Psoas muscle (tissue), 8 donors: ENCODE measurements around the gene ACTN4. TPM values are rescaled to one million over a fixed set of nuclear protein-coding genes. Genes with fewer than 3 reads are reported as not detected.

Experiments
- ATAC-seq, 4 donors: fragments of 200-7000 bp; cut with Tn5 transposase; one replicate each; pipeline ENCODE4 v1.9.1; 2020; ENCODE audit warnings: moderate library complexity in 3 of 4, mild to moderate bottlenecking in 2 of 4
- DNase-seq, 2 donors: peaks; one replicate each; pipeline ENCODE4 v3.0.0-alpha.2; 2020
- H3K27ac ChIP-seq: fragments of 200-600 bp; one replicate; pipeline ENCODE4 v1.8.0; 2022
- H3K27me3 ChIP-seq, 3 donors: fragments of 200-600 bp in 1 of 3; one replicate each; pipeline versions ENCODE4 v1.6.1 to v1.8.0; 2013 to 2022; ENCODE audit warnings: low read length in 2 of 3, mild to moderate bottlenecking in 2 of 3, moderate library complexity in 1 of 3; ENCODE audit not compliant: insufficient read depth in 3 of 3
- H3K36me3 ChIP-seq, 2 donors: fragments of 200-600 bp in 1 of 2; one replicate each; pipeline versions ENCODE4 v1.6.1 to v1.8.0; 2013 to 2022; ENCODE audit warnings: low read depth in 1 of 2, mild to moderate bottlenecking in 1 of 2, moderate library complexity in 1 of 2; ENCODE audit not compliant: insufficient read depth in 1 of 2
- H3K4me1 ChIP-seq: fragments of 200-600 bp; one replicate; pipeline ENCODE4 v1.8.0; 2022
- H3K4me3 ChIP-seq: fragments of 200-600 bp; one replicate; pipeline ENCODE4 v1.8.0; 2022; ENCODE audit warnings: mild to moderate bottlenecking
- H3K9me3 ChIP-seq: fragments of 200-600 bp; one replicate; pipeline ENCODE4 v1.8.0; 2022
- WGBS, 3 donors: extraction: QIAGEN DNeasy Blood & Tissue Kit; methylation state at CpG; one replicate each; pipeline versions ENCODE4 v1.1.6 to v1.1.7; 2013; 5-methylcytosine and 5-hydroxymethylcytosine counted together
- intact Hi-C, 2 donors: fragments of 100-400 bp; cut with DNase I; formaldehyde crosslinking; loops; one replicate each; pipeline versions ENCODE4 v1.11.0 to v1.14.2; 2022
- polyA plus RNA-seq, 3 donors: library from polyadenylated mRNA; stranded (reverse); fragments of 200-250 nt; gene quantifications; one replicate each; pipeline ENCODE4 v1.2.3, GENCODE V29; 2013
- total RNA-seq, 4 donors: library from RNA; stranded (reverse); fragmentation: NEBNext Ultra II Directional in 2 of 4; extraction: Animal tissue kit (Norgen Biotek cat#: 25700) in 2 of 4; gene quantifications; one replicate each; pipeline versions ENCODE4 v1.2.1 to v1.2.4, GENCODE V29; 2021 to 2023
- TF ChIP-seq, protein P1 (sequence below): fragments of 200-600 bp; IDR thresholded peaks from one replicate; pipeline ENCODE4 v1.8.0; 2022; ENCODE audit warnings: antibody characterized with exemption
- donor health status: healthy with polysubstance abuse.
- donor health status: DM: no; HTN: no; CAD: no; lungs with moderate emphysema.
- donor health status: Bipolar disorder and iron deficiency.
- donor health status: healthy.
- donor health status: DM: yes; HTN: yes; CAD: no.
- donor health status: DM: no; HTN: no; CAD: no.
- donor health status: DM: no; HTN: no; CAD: no.
- donor health status: DM: yes; HTN: yes; CAD: no.

Gene ACTN4
- total and polyA plus RNA-seq, 7 donors: 38.3 to 127 (median 79.9) TPM

DNA sequence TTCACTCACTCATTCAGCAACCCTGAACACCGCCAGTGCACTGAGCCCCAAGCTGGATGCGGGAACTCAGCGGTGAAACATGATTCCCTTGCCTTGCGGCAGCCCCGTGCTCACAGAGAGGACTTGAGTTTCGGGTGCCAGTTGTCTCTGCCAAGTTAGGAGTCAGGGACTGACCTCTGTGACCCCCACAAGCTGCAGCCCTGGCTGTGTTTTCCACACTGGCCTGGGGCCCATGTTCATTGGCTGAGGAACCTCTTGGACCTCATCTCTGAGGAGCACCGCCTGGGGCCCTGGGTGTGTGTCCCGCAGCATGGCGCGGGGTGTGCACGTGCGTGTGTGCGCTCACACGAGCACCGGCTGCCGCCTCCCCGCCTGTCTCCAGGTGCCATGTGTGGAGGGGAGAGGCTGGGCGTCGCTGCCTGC, 65.8 kb downstream of the ACTN4 start:
- peak; percentile 74 to 94 for DNase-seq
- no peaks in the 10 kb centered on the region for H3K27me3 ChIP-seq
- intact Hi-C loops: no loop called here

DNA sequence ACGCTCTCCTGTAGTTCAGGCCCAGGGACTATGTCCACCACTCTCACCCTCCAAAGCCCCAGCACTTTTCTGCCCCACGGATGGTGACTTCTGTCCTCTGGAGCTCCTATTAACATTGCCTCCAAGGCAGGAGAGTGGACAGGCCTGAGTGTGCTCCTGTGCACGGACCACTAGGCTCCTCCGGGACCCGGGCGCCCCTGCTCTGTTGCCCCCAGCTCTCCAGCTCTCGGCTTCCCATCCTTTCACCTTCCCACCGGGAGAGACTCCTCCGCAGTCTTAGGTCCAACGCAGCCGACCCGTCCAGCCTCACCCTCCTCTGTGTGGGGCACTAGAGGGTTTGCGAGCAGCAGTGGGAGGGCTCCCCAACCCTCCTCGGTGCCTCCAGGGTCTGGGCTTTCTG, 66.4 kb downstream of the ACTN4 start:
- intact Hi-C loops: no loop called here
- Histone ChIP-seq H3K27ac (peak overlapping the region; percentile 80), H3K4me3 (no peak overlapping the region), H3K4me1 (peaks cover 71% of the 10 kb centered on the region), H3K9me3 (no peaks in the 10 kb centered on the region), H3K36me3 (peaks cover 3 to 80% of the 10 kb centered on the region in 2 donors), H3K27me3 (no peaks in the 10 kb centered on the region)
- peak in 1 of 4 donors; percentile 0 for ATAC-seq
- TF ChIP-seq, protein P1, sequence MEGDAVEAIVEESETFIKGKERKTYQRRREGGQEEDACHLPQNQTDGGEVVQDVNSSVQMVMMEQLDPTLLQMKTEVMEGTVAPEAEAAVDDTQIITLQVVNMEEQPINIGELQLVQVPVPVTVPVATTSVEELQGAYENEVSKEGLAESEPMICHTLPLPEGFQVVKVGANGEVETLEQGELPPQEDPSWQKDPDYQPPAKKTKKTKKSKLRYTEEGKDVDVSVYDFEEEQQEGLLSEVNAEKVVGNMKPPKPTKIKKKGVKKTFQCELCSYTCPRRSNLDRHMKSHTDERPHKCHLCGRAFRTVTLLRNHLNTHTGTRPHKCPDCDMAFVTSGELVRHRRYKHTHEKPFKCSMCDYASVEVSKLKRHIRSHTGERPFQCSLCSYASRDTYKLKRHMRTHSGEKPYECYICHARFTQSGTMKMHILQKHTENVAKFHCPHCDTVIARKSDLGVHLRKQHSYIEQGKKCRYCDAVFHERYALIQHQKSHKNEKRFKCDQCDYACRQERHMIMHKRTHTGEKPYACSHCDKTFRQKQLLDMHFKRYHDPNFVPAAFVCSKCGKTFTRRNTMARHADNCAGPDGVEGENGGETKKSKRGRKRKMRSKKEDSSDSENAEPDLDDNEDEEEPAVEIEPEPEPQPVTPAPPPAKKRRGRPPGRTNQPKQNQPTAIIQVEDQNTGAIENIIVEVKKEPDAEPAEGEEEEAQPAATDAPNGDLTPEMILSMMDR: no peak
- DNase-seq: no peak
- 75 to 82% (median 81%) methylated on average over 14 of the region's 14 CpGs for WGBS, 3 donors

More for the DNA sequence above, 65.8 kb downstream of the ACTN4 start:
- Histone ChIP-seq H3K27ac (peak overlapping the region; percentile 80), H3K4me1 (peaks cover 73% of the 10 kb centered on the region), H3K4me3 (peak overlapping the region; percentile 6), H3K36me3 (peaks cover 4 to 82% of the 10 kb centered on the region in 2 donors), H3K9me3 (no peaks in the 10 kb centered on the region)
- TF ChIP-seq, protein P1: no peak
- ATAC-seq: peak; percentile 65 to 82 (median 70)
- 11 to 28% (median 14%) methylated on average over 19 of the region's 19 CpGs for WGBS, 3 donors

DNA sequence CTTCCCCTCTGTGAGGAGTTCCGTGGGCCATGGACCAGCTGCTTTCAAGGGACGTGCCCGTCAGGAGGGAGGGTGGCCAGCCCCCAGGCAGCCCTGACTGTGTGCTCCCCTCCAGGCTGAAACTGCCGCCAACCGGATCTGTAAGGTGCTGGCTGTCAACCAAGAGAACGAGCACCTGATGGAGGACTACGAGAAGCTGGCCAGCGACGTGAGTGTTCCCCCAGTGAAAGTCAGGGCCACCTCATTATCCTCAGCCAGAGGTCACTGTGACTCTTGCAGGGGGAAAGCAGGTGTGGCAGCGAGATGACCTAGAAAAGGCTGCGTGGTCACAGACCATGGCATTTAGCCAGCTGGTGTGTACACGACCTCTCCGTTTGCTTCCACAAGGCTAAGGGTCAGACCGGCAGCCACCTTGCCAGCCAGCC, 66.9 kb downstream of the ACTN4 start:
- ATAC-seq (peak; percentile 1 to 45 (median 18)), DNase-seq (no peak)
- WGBS, 3 donors: 30 to 40% (median 35%) methylated on average over 14 of the region's 14 CpGs
- peaks cover 3 to 80% of the 10 kb centered on the region in 2 donors for H3K36me3 ChIP-seq
- no peaks in the 10 kb centered on the region for H3K27me3 ChIP-seq
- intact Hi-C loops: no loop called here
- H3K27ac ChIP-seq: peak overlapping the region; percentile 80
- no peaks in the 10 kb centered on the region for H3K9me3 ChIP-seq
- TF ChIP-seq, protein P1: no peak
- H3K4me3 ChIP-seq: no peak overlapping the region
- peaks cover 71% of the 10 kb centered on the region for H3K4me1 ChIP-seq

DNA sequence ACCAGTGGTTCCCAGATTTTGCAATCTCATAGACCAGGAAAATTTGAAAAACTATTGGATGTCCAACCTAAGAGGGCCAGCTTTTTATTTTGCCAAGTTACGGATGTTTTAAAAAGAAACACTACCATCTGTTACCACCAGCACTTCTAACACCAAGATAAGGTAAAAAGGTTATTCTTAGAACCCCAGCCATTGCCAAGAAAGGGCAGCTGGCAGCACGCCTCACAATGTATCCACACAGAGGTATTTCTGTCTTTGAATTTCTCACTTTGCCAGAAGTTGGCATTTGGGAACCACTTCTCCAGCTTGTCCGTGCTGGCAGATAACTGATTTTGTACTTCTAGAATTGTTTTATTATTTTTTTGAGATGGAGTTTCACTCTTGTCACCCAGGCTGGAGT, 68.1 kb downstream of the ACTN4 start:
- peak in 1 of 4 donors; percentile 24 for ATAC-seq
- intact Hi-C loops: loop anchor here in 1 of 2 donors (5.0 kb wide), 1 partner anchor 63 kb away; no protein-coding TSS in a partner anchor
- H3K4me3 ChIP-seq: no peak overlapping the region
- peaks cover 70% of the 10 kb centered on the region for H3K4me1 ChIP-seq
- TF ChIP-seq, protein P1: no peak
- WGBS, 3 donors: 34 to 44% (median 35%) methylated on average over 3 of the region's 3 CpGs
- DNase-seq: no peak
- H3K9me3 ChIP-seq: no peaks in the 10 kb centered on the region
- peaks cover 0 to 77% of the 10 kb centered on the region in 2 donors for H3K36me3 ChIP-seq
- H3K27me3 ChIP-seq: no peaks in the 10 kb centered on the region
- peak overlapping the region; percentile 80 for H3K27ac ChIP-seq

DNA sequence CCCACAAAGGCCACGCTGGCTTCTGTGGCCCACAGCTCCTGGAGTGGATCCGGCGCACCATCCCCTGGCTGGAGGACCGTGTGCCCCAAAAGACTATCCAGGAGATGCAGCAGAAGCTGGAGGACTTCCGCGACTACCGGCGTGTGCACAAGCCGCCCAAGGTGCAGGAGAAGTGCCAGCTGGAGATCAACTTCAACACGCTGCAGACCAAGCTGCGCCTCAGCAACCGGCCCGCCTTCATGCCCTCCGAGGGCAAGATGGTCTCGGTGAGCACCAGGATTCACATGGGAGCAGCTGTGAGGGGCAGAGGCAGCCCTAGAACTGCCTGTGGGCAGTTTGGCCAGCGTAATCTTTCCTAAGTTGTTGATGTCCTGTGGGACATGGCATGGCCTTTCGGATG, 69.6 kb downstream of the ACTN4 start:
- peaks cover 62% of the 10 kb centered on the region for H3K4me1 ChIP-seq
- no peak for ATAC-seq
- H3K36me3 ChIP-seq: peaks cover 0 to 78% of the 10 kb centered on the region in 2 donors

More for the DNA sequence above, 69.6 kb downstream of the ACTN4 start:
- Histone ChIP-seq H3K27me3 (no peaks in the 10 kb centered on the region), H3K4me3 (no peak overlapping the region), H3K27ac (peak overlapping the region; percentile 27), H3K9me3 (no peaks in the 10 kb centered on the region)
- no peak for DNase-seq
- intact Hi-C loops: loop anchor here in 1 of 2 donors (5.0 kb wide), 1 partner anchor 65 kb away; no protein-coding TSS in a partner anchor
- TF ChIP-seq, protein P1: no peak
- 90 to 94% (median 90%) methylated on average over 17 of the region's 17 CpGs for WGBS, 3 donors
